Measurements from ENCODE around the gene NTMT2.

The NTMT2 gene

DNA sequence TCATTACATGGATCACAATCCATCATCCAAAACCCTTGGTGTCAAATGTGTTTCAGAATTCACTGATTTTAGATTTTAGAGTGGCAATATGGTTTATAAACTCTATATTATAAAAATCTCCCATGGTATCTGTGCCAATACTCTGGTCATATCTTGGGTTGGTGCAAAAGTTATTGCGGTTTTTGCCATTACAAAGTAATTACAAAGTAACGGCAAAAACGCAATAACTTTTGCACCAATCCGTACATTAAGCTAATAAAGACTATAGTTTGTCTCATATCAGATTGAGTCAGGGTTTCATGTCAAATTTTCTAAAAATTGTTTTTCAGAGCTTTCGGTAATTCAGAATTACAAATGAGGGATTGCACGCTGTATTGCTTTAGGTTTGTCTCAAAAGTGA lies 23.4 kb upstream of the NTMT2 start:
- TF ChIP-seq SP1 (IDR thresholded peaks at IDR 0.05) (no peak), TARDBP (IDR thresholded peaks at IDR 0.05) (no peak), ZNF384 (IDR thresholded peaks at IDR 0.05) (no peak)
- ChIA-PET CTCF (no interaction called here), POLR2A (no interaction called here)
- no peak for DNase-seq (ENCODE audit: extremely low spot score)

DNA sequence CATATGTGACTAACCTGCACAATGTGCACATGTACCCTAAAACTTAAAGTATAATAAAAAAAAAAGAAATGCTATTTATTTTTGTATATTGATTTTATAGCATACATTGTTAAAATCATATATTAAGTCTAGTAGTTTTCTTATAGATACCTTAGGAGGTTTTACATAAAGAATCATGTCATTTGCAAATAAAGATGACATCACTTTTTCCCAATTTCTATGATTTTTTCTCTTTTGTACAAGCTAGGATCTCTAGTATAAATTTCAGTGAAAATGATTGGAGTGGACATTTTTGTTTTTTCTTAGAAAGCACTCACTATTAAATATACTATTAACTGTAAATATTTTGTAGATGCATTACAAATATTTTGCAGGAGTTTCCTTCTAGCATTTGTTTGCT lies 20.5 kb upstream of the NTMT2 start:
- ChIA-PET POLR2A (no interaction called here), CTCF (no interaction called here)
- no peak for TF ChIP-seq FOXA1 (IDR thresholded peaks at IDR 0.05)
- no peak for TF ChIP-seq ZNF384 (IDR thresholded peaks at IDR 0.05)
- no peak for TF ChIP-seq FOXM1 (IDR thresholded peaks at IDR 0.05; ENCODE audit: borderline replicate concordance)
- no peak for TF ChIP-seq SUZ12 (IDR thresholded peaks at IDR 0.05)
- no peak for TF ChIP-seq HDGF (IDR thresholded peaks at IDR 0.05; ENCODE audit: borderline replicate concordance)
- TF ChIP-seq LEF1 (IDR thresholded peaks at IDR 0.05; ENCODE audit: borderline replicate concordance) = no peak
- TF ChIP-seq FOXK2 (IDR thresholded peaks at IDR 0.05) = no peak
- TF ChIP-seq SP1 (IDR thresholded peaks at IDR 0.05) = no peak
- TF ChIP-seq ARNT (IDR thresholded peaks at IDR 0.05) = no peak
- DNase-seq (ENCODE audit: extremely low spot score) = no peak

GRCh38 chr1:170126696-170127095 lies 19.1 kb upstream of the NTMT2 start:
- ChIA-PET POLR2A (no interaction called here), CTCF (no interaction called here)
- no peak for DNase-seq (ENCODE audit: extremely low spot score)
- no peak for TF ChIP-seq L3MBTL2 (conservative IDR thresholded peaks at IDR 0.05)
- no peak for TF ChIP-seq SP1 (IDR thresholded peaks at IDR 0.05)
- TF ChIP-seq NFRKB (IDR thresholded peaks at IDR 0.05) = no peak
- no peak for TF ChIP-seq FOXA1 (IDR thresholded peaks at IDR 0.05)

GRCh38 chr1:170131450-170131849 lies 14.3 kb upstream of the NTMT2 start:
- TF ChIP-seq BHLHE40 (IDR thresholded peaks at IDR 0.05; ENCODE audit: borderline replicate concordance) = no peak
- TF ChIP-seq ELF4 (IDR thresholded peaks at IDR 0.05) = no peak
- no peak for TF ChIP-seq L3MBTL2 (conservative IDR thresholded peaks at IDR 0.05)
- TF ChIP-seq ARNT (IDR thresholded peaks at IDR 0.05) = no peak
- TF ChIP-seq FOXA1 (IDR thresholded peaks at IDR 0.05) = no peak
- TF ChIP-seq NFRKB (IDR thresholded peaks at IDR 0.05) = no peak
- TF ChIP-seq FOXK2 (IDR thresholded peaks at IDR 0.05) = no peak
- TF ChIP-seq PKNOX1 (IDR thresholded peaks at IDR 0.05) = no peak
- no peak for TF ChIP-seq LEF1 (IDR thresholded peaks at IDR 0.05; ENCODE audit: borderline replicate concordance)
- no peak for TF ChIP-seq SP1 (IDR thresholded peaks at IDR 0.05)
- no peak for TF ChIP-seq HDGF (IDR thresholded peaks at IDR 0.05; ENCODE audit: borderline replicate concordance)
- ChIA-PET CTCF (no interaction called here), POLR2A (no interaction called here)
- no peak for DNase-seq (ENCODE audit: extremely low spot score)

DNA sequence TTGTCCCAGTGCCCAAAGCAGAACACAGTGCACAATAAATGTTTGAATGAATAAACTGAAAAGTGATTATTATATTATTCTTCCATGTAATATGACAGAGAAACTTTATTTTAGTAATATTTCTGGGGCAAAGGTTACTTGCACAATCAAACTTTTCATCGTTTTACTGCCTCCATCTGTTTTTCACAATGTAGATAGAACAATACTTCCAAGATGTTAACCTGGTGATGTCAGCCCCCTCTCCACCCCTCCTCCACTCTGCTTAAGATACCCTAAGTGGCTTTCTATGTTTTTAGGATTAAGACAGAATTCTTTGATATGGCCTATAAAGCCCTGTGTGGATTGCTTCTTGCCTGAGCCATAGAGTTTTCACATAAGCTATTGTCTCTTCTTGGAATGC lies 13.8 kb upstream of the NTMT2 start:
- CTCF ChIA-PET = no interaction called here
- POLR2A ChIA-PET = no interaction called here
- no peak for DNase-seq (ENCODE audit: extremely low spot score)
- TF ChIP-seq FOXK2 (IDR thresholded peaks at IDR 0.05) (no peak), BHLHE40 (IDR thresholded peaks at IDR 0.05; ENCODE audit: borderline replicate concordance) (no peak), ELF4 (IDR thresholded peaks at IDR 0.05) (no peak), CTBP1 (IDR thresholded peaks at IDR 0.05; ENCODE audit: borderline replicate concordance) (no peak), HDGF (IDR thresholded peaks at IDR 0.05; ENCODE audit: borderline replicate concordance) (no peak), FOXM1 (IDR thresholded peaks at IDR 0.05; ENCODE audit: borderline replicate concordance) (no peak), PKNOX1 (IDR thresholded peaks at IDR 0.05) (no peak), L3MBTL2 (conservative IDR thresholded peaks at IDR 0.05) (no peak), FOXA1 (IDR thresholded peaks at IDR 0.05) (no peak), ARNT (IDR thresholded peaks at IDR 0.05) (no peak), LEF1 (IDR thresholded peaks at IDR 0.05; ENCODE audit: borderline replicate concordance) (no peak), NFRKB (IDR thresholded peaks at IDR 0.05) (no peak), TARDBP (IDR thresholded peaks at IDR 0.05) (no peak), SUZ12 (IDR thresholded peaks at IDR 0.05) (no peak), ZNF384 (IDR thresholded peaks at IDR 0.05) (no peak), SP1 (IDR thresholded peaks at IDR 0.05) (no peak)

DNA sequence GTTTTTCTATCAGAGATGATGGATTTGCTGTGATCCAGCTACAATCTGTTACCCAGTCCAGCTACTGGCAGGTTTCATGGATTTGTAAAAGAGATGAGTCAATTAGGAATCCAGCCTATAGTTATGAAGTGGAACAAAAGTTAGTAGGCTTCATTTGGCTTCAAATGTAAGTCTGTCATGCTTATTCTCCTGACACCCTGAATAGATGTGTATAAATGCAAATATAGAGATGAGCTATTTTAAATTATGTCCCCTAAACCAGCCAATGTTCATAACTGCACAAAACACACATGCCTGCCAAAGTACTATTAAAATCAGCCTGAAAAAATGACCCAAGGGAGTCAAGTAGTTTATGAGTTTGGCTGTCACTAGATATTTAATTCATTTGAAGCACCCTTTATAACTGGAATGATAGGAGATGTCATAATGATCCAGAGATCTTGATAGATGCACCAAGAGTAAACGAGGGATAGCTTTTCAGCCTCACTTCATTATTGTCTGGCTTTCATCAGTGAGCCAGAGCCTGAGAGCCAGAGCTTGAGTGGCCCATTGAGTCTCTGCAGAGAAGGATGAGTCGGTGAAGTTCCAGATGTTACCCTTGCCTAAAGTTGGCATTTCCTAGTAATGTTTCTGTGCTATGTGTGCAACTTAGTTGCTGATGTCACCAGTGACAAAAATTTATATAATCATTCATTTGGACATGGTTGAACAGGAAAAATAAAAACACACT lies 11.8 kb upstream of the NTMT2 start:
- no peak for DNase-seq (ENCODE audit: extremely low spot score)
- TF ChIP-seq FOXM1 (IDR thresholded peaks at IDR 0.05; ENCODE audit: borderline replicate concordance) (no peak), SP1 (IDR thresholded peaks at IDR 0.05) (no peak), FOXK2 (IDR thresholded peaks at IDR 0.05) (no peak), L3MBTL2 (conservative IDR thresholded peaks at IDR 0.05) (no peak), HDGF (IDR thresholded peaks at IDR 0.05; ENCODE audit: borderline replicate concordance) (no peak), ELF4 (IDR thresholded peaks at IDR 0.05) (no peak), ZNF384 (IDR thresholded peaks at IDR 0.05) (no peak), CTBP1 (IDR thresholded peaks at IDR 0.05; ENCODE audit: borderline replicate concordance) (no peak)
- POLR2A ChIA-PET = no interaction called here
- CTCF ChIA-PET = no interaction called here

- no peak for TF ChIP-seq L3MBTL2 (conservative IDR thresholded peaks at IDR 0.05)
- no peak for TF ChIP-seq HDGF (IDR thresholded peaks at IDR 0.05; ENCODE audit: borderline replicate concordance)
- no peak for TF ChIP-seq FOXK2 (IDR thresholded peaks at IDR 0.05)
- no peak for TF ChIP-seq ELF4 (IDR thresholded peaks at IDR 0.05)
- no peak for TF ChIP-seq CTBP1 (IDR thresholded peaks at IDR 0.05; ENCODE audit: borderline replicate concordance)
- no peak for TF ChIP-seq SUZ12 (IDR thresholded peaks at IDR 0.05)
- TF ChIP-seq FOXA1 (IDR thresholded peaks at IDR 0.05) = no peak
- no peak for TF ChIP-seq BHLHE40 (IDR thresholded peaks at IDR 0.05; ENCODE audit: borderline replicate concordance)
- no peak for TF ChIP-seq FOXM1 (IDR thresholded peaks at IDR 0.05; ENCODE audit: borderline replicate concordance)
- no peak for TF ChIP-seq ZNF384 (IDR thresholded peaks at IDR 0.05)
- TF ChIP-seq TARDBP (IDR thresholded peaks at IDR 0.05) = no peak
- no peak for TF ChIP-seq NFRKB (IDR thresholded peaks at IDR 0.05)
- no peak for TF ChIP-seq ARNT (IDR thresholded peaks at IDR 0.05)
- no peak for TF ChIP-seq SP1 (IDR thresholded peaks at IDR 0.05)
- ChIA-PET CTCF (no interaction called here), POLR2A (no interaction called here)
- DNase-seq (ENCODE audit: extremely low spot score) = no peak
Observed at GRCh38 chr1:170134521-170134920, 11.2 kb upstream of the NTMT2 start.

Measured in HEK293T (cell line).